Hematopoietic multipotent progenitor cell treated with erythropoietin and hydrocortisone succinate and interleukin-3 and kit ligand, for 15 days (in vitro differentiated cells): ENCODE measurements around the gene MAGEC3.
"Not testable (repeated sequence)": the region's sequence is repeated elsewhere in the genome, so short reads cannot be mapped to it uniquely, and the experiment has no call there.

Experiments
- DNase-seq: peaks from one replicate; pipeline ENCODE4 v3.0.0-alpha.2; 2015; ENCODE audit warnings: low spot score

MAGEC3 gene, protein sequence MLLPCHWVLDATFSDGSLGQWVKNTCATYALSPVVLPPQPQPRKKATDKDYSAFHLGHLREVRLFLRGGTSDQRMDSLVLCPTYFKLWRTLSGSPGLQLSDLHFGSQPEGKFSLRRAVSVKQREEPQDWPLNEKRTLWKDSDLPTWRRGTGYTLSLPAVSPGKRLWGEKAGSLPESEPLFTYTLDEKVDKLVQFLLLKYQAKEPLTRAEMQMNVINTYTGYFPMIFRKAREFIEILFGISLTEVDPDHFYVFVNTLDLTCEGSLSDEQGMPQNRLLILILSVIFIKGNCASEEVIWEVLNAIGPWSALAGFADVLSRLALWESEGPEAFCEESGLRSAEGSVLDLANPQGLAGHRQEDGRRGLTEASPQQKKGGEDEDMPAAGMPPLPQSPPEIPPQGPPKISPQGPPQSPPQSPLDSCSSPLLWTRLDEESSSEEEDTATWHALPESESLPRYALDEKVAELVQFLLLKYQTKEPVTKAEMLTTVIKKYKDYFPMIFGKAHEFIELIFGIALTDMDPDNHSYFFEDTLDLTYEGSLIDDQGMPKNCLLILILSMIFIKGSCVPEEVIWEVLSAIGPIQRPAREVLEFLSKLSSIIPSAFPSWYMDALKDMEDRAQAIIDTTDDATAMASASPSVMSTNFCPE

DNA sequence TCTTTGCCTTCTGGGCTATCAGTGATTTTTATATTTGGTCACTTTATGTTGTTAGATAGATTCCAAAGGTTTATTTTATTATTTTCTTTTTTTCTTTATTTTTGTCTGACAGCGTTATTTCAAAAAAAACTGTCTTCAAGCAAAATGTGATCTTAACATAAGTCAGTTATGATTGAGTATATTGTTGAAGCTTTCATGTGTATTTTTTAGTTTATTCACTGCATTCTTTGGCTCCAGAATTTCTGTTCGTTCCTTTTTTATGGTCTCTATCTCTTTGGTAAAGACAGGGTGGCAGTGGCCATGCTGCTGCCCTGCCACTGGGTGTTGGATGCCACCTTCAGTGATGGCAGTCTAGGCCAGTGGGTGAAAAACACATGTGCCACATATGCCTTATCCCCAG lies at the start of gene MAGEC3:
Gene MAGEC3, plus strand, starts transcription at position 301 of the 400 bp plus-strand sequence. Its CDS starts 0 bp downstream, at position 301.
- no peak for DNase-seq

DNA sequence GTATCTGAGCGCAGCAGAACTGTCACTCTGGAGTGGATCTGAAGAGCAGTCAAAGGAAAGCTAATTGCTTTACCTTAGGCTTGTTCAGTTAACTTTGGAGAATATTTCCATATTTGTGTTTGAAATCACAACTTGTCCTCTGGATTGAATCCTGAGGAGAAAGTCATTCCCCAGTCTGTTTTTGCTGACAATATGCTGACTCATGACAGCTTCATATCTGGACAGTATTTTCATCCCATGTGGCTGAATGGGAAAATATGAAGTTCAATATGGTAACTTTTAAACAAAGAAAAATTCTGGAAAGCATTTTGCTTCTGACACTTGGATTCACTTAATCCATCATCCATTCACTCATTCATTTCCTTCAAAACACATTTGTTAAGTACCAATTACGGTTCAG lies 46.3 kb upstream of the MAGEC3 start:
- no peak for DNase-seq

DNA sequence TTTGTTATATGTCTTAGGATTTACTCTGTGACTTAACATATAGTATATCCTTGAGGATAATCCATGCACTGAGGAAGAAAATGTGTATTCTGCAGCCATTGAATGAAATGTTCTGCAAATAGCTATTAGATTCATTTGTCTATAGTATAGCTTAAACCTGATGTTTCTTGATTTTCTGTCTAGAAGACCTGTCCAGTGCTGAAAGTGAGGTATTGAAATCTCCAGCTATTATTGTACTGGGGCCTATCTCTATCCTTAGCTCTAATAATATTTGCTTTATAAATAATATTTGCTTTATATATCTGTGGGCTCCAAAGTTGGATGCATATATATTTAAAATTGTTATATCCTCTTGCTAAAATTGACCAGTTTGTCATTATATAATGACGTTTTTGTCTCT lies 26.7 kb upstream of the MAGEC3 start:
- no peak for DNase-seq

DNA sequence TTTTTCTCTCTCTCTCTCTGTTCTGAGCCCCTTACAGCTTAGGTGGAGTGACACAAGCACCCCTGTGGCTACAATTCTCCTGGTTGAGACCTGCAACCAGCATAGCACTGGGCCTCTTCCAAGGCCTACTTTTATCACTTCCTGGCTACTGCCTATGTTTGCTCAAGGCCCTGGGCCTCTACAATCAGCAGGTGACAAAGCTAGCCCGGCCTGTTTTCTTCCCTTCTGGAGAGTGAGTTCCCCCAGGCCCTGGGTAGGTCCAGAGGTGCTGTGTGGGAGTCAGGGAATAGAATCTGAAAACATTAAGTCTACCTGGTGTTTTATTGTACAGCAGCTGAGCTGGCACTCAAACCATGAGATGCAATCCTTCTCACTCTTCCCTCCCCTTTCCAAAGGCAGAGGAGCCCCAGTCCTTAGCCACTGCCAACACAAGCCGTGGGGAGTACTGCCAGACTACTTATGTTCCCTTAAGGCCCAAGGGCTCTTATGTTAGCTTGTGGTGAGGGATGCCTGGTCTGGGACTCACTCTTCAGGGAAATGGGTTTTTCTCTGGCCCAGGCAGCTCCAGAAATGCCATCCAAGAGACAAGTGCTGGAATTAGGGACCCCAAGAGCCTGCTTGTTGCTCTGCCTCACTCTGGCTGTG lies 23.8 kb upstream of the MAGEC3 start:
- DNase-seq = no peak

DNA sequence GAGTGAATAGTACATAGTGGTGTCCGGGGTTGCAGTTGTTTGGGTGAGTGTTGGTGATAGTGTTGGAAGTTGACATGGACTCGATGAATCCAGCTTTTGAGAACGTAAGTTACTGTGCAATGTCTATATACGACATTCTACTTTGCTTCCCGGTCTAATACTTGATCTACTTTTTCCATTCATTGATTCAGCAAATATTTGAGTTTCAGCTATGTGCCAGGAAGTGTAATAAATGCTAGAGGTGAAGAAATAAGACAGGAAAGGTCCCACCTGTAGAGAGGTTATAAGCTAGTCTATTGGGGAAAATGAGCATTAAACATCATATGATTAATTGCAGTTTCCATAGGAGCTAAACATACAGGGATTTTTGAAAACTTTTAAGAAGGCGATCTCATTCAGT lies 22.2 kb upstream of the MAGEC3 start:
- DNase-seq = no peak

DNA sequence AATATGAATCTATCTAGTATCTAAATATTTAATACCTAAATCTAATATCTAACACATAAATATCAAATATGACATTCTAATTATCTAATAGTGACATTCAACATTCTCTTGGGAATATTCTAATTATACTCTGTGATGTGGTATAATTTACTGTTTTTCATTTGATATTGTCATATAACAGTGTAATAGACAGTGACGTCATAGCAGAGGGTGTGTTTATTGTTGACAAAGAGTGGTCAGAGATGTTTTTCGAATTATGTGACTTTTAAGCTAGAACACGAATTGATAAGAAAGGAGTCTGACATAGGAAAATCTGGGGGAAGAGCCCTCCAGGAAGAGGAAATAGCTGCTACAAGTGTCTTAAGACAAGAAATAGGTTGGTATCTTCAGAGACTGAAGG lies 5.9 kb upstream of the MAGEC3 start:
- no peak for DNase-seq

DNA sequence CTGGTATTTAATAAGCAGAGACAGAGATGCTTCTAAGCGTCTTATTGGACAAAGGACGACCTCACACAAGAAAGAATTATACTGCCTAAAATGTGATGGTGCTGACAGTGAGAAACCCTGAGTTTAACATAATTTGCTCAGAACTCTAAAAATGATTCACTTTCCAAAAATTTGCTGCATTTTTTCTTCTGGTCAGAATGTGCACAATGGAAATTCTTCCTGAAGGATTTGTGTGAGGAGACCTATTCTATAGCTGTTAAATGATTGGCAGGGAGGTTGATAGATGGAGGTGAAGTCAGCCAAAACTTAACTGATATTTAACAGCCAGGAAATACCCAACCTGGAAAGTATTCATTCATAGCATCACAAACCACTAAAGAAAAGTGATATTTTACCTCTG lies 1.7 kb downstream of the MAGEC3 start:
- DNase-seq = no peak

DNA sequence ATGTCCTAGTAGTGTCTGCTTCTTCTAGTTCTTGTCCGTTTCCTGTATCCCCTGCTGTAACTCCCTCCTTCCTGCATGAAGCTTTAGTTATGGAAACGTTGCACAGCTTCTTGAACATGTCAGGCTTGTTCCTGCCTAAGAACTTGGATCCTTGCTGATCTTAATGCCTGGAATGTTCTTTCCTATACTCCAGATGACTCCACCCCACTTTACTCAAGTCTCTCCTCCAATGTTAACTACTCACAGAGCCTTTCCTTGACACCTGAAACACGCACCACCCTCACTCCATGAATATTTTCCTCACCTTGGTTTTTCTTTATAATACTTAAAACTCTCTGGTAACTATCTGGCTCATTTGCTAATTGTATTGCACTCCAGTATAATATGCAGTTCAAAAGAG lies 19.4 kb downstream of the MAGEC3 start:
- DNase-seq = no peak

DNA sequence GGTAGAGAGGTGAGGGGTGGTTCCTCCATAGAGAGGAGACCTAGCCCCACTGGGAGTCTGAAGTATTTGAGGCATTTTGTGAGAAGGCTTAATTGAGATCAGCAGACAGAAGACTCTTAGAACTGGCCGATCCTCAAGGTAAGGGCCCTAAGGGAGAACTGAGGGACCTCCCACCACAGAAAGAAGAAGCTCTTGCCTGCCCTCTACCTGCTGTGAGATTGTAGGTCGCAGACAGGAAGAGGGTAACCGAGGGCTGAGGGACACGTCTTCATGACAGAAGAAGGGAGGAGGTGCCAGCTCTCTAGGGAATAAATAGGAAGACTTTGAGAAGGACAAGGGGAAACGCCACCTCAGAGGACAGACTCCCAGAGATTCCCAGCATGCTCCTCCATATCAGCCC lies 41.5 kb downstream of the MAGEC3 start:
- DNase-seq = no peak

DNA sequence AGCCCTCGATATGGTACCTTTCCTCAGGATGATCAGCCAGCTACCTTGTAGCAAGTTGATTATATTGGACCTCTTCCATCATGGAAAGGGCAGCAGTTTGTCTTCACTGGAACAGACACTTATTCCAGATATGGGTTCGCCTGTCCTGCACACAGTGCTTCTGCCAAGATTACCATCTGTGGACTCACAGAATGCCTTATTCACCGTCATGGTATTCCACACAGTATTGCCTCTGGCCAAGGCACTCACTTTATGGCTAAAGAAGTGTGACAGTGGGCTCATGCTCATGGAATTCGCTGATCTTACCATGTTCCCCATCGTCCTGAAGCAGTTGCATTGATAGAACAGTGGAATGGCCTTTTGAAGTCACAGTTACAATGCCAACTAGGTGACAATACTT lies 50.7 kb downstream of the MAGEC3 start:
- not testable (repeated sequence) for DNase-seq

DNA sequence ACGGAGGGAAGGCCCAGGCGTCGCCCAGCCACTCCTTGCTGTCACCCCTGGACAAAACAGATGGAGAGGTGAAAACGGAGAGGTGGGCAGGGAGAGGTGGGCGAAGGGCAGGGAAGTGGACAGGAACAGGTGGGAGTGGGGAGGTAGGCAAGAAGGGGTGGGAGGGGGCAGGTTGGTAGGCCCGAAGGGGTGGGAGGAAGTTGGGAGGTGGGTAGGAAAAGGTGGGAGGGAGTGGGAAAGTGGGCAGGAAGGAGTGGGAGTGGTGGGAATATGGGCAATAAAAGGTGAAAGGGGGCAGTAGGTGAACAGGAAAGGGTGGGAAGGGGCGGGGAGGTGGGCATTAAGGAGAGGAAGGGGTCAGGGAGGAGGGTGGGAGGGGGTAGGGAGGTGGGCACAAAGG lies 56.6 kb downstream of the MAGEC3 start:
- DNase-seq = no peak

DNA sequence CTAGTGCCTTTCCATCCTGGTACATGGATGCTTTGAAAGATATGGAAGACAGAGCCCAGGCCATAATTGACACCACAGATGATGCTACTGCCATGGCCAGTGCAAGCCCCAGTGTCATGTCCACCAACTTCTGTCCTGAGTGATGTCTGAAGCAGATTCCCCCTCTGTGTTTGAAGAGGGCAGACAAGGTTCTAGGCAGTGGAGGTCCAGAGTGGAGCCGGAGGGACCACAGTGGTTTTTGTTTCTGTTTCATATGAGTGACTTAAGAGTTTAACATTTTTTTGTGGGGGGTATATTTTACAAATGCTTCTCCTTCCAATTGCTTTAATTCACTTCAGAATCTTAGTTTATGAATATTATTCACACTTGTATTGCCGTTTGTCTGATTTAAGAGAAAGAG lies 59.6 kb downstream of the MAGEC3 start:
- DNase-seq = no peak

DNA sequence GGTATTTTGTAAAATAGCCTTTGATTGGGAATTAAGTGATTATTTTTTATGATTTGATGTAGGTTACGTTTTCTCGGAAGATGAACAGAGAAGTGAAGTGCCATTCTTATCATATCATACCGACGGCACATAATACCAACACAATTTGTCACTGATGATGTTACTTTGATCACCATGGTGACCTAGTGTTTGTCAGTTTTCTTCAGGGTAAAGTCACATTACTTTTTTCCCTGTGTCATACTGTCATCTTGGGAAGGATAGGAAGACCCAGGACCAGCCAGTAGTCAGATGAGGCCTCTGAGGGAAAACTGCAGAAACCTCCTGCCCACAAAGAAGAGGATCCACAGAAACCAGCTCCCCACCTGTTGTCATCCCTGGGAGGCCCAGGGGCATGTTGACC lies 64.2 kb downstream of the MAGEC3 start:
- no peak for DNase-seq

DNA sequence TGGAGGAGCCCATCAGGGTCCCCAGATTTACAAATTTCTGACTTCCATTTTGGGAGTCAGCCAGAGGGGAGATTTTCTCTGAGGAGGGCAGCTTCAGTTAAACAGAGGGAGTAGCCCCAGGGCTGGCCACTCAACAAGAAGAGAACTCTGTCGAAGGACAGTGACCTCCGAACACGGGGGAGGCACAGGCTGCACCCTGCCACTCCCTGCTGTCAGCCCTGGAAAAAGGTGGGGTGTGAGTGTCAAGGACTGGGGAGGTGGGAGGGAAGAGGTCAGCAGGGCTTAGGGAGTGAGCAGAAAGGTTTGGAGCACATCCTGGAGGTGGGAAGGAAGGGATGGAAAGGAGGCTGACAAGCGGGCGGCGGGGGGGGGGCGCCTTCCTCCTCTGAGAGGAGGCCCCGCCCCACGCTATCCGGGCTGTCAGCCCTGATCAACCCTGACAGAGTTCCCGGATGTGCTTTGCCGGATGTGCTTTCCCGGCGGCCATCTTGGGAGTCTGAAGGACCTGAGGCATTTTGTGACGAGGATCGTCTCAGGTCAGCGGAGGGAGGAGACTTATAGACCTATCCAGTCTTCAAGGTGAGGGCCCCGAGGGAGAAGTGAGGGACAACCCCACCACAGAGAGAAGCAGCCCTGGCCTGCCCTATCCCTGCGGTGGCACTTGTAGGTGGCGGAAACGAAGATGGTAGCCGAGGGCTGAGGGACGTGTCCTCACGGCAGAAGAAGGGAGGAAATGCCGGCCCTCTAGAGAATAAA lies 65.5 kb downstream of the MAGEC3 start, which contains the start of gene MAGEC1:
Gene MAGEC1, plus strand, starts transcription at position 495 of the 756 bp plus-strand sequence. CDS start 1,179 bp downstream, outside the sequence.
- no peak for DNase-seq

DNA sequence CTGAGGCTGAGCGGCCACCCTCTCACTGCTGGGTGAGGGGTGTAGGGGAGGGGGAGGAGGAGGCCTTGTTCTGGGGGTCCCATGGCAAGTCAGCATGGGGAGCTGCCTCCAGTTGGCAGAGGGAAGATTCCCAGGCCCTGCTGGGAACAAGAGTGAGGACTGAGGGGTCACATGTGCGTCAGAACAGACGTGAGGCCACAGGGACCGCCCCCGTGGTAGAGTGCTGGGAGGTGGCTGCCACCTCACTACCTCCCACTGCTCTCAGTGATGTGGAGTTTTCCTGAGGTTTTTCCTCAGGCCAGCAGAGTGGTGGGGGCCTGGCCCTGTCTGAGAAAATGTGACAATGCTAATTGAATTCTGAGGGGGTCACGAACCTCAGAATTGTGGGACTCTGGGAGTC lies 66.1 kb downstream of the MAGEC3 start:
- no peak for DNase-seq

DNA sequence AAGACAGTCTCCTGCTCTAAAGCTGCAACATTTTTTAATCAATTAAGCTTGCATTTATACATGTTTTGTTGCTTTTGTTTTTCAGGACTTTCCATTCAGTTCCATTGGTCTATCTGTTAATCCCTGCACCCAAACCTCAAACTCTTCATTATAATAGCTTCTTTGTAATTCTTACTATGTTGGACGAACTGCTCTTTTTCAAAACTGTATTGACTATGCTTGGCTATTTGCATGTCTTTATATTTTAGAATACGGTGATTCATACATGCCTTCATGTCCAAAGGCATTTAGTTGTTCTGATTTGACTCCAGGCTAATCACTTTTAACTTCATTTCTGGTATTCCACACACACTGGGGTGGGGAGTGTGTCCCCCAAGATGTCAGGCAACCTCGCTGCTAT lies 79.7 kb downstream of the MAGEC3 start:
- no peak for DNase-seq

DNA sequence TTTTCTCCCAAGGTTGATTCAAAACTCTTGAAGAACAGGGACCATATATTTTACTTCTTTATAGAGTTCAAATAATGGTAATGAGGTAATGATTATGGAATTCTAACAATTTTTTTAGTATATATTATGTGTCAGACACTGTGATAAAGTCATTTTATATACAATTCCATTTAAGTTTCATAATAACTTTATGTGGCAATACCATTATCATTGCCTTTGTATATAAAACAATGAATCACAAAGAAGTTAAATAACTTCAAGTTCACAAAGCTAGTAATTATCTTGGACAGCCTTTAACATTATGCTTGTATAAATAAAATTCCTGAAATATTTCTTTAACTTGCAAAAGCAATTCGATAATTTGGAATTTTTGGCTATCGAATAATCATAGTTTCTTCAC lies 86.2 kb downstream of the MAGEC3 start:
- no peak for DNase-seq

DNA sequence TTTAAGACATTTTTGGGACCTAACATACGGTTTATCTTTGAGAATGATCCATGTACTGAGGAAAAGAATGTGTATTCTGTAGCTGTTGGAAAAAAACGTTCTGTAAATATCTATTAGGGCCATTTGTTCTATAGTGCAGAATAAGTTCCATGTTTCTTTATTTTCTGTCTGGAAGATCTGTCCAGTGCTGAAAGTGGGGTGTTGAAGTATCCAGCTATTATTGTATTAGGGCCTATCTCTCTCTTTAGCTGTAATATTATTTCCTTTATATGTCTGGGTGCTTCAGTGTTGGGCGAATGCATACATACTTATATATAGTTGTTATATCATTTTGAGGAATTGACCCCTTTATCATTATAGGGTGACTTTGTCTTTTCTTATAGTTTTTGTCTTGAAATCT lies 90.3 kb downstream of the MAGEC3 start:
- DNase-seq = no peak

DNA sequence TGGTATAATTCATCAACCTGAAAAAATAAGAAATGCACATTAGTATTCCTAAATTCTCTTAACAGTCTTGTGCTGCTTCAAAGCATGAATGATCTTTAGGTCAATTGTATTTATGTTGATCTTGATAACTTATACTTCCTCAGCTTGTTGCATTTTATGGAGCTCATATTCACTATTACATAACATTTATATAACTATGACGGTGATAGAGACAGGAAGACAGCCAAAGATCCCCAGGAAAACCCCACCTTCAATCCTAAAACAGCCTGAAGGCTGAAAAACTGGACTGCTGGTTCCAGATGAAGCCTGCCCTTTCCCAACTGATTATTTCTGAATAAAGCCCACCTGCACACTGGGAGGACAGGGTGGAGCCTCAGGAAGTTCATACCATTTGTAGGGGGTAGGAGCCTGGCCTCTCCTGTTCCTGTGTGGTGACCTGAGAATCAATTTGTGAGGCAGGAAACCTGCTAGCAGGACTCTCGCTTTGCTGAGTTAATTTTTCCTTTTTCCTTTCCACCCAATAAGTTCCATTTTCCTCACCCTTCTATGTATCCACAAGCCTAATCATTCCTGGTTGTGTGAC lies 96.0 kb downstream of the MAGEC3 start:
- DNase-seq = no peak

DNA sequence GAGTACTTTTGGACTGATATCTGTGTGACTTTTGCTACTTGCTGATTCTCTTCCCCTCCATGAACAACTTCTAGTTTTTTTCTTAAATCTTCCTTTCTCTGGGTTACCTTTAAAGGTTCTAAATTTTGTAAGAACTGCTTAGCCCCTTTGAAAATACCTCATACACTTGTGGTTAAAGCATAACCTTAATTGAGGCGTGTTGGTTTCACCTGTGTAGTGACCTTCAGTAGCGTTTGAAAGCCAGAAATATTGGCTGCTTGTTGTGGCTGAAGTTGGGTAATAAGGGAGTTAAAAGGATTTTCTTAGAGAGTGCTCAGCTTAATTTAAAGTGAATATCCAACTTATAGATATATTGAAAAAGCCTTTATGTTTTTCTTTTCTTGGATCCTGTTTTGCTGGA lies 97.5 kb downstream of the MAGEC3 start:
- no peak for DNase-seq

DNA sequence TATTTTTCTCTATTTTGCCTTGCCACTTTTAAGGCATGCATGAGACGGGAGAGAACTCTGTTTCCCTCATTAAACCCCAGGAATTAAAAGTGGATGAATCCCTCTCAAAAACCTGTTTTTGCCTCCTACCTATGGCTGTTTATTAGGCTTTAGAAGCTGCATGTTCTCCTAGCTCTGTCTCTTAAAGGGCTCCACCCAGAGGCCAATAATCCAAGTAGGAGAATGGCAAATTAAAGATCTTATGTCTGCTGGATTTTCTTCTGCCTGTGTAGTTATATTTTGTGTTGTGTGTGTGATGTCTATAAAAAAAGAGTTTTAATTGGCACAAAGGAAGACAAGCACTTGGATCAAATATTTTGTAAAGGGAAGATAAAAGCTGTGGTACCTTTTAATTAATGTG lies 98.0 kb downstream of the MAGEC3 start:
- no peak for DNase-seq

DNA sequence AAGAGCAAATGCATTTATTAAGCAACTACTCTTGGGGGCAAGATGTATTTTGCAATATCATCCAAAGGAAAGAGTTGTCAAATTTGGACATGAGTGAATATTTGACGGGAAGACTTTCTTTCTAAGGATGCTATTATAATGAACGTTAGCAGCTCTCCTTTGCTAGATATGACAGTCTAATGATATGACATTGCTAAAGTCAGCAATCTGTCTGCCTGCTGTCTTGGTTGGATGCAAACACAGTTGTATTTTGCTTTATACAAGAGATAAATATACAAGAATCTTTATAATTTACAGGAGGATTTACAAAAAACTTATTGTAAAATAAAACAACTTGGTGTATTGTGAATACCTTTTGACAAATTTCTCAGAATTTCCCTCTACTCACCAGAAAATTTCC lies 103.1 kb downstream of the MAGEC3 start:
- no peak for DNase-seq
